GM21515 (cell line): ENCODE measurements around the gene ARL16.
A peak's percentile ranks its signal among the peaks of the same experiment; 100 is the strongest.

Experiments
- ATAC-seq: cut with Tn5 transposase; IDR thresholded peaks from one replicate; pipeline ENCODE4 v1.9.1; 2021; ENCODE audit not compliant: unreplicated experiment

Gene ARL16

DNA sequence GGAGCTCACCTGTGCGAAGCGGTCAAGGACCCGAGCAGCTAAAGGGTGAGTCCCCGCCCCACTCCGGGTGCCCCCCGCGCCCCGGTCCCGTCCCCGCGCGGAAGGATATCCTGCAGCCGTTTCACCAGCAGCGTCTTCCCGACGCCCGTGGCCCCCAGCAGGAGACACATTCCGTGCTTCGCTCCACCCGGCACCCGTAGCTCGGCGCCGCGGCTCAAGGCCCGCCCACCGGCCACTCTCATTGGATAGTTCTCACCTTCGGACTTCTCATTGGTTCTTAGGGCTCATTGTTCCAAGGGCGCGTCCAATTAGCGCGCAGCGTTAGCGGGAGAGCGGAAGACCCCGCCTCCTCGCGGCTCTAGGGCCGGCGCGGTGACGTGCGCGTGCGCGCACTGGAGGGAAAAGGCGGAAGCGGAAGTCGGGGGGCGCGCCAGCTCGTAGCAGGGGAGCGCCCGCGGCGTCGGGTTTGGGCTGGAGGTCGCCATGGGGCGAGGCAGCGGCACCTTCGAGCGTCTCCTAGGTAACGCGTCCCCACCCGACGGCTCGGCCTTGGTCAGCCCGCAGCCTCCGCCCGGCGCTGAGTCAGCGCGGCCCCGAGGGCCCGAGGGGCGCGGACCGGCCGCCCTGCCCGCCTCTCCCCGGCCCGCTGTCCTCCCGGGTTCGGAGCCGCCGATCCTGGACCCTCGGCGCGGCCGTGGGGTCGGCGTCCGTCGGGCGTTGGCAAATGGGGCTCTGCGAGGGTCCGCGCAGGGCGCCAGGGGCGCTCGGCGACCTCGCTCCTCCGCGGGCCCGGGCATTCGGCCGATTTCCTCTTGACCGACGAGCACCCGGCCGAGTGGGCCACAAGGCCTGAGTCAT, at the start of gene ARL16, which contains the start of gene HGS:
Gene ARL16 (minus strand): TSS at position 214 of the 858 bp plus-strand sequence. CDS start 44 bp downstream, at position 170.
Gene HGS (plus strand): TSS at position 428 of the 858 bp plus-strand sequence. CDS start 56 bp downstream, at position 484.
- peak; percentile 85 for ATAC-seq

- ATAC-seq, result no peak
These were observed 43.9 kb upstream of the ARL16 start for GRCh38 chr17:81727324-81728031.

GRCh38 chr17:81726004-81726403, 42.4 kb upstream of the ARL16 start:
- no peak for ATAC-seq

- ATAC-seq, result no peak
These were observed 41.8 kb upstream of the ARL16 start for GRCh38 chr17:81725439-81725838.

DNA sequence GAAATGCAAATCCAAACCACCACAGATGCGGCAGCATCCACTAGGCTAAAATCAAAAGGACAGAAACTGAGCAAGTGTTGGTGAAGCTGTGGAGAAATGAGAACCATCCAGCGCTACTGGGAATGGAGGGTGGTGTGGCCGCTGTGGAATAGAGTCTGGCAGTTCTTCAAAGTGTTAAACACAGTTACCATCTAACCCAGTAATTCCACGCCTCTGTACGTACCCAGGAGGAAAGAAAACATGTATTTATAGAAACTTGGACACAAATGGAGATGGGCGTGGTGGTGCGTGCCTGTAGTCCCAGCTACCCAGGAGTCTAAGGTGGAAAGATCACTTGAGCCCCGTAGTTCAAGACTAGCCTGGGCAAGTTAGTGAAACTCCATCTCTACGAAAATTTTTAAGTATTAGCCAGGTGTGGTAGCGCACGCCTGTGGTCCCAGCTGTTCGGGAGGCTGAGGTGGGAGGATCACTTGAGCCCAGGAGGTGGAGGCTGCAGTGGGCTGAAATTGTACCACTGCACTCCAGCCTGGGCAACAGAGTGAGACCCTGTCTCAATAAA, 40.1 kb upstream of the ARL16 start:
- no peak for ATAC-seq

- ATAC-seq, result no peak
These were observed 38.9 kb upstream of the ARL16 start for GRCh38 chr17:81722184-81723120.

GRCh38 chr17:81720267-81721071, 36.9 kb upstream of the ARL16 start:
- ATAC-seq, result no peak

DNA sequence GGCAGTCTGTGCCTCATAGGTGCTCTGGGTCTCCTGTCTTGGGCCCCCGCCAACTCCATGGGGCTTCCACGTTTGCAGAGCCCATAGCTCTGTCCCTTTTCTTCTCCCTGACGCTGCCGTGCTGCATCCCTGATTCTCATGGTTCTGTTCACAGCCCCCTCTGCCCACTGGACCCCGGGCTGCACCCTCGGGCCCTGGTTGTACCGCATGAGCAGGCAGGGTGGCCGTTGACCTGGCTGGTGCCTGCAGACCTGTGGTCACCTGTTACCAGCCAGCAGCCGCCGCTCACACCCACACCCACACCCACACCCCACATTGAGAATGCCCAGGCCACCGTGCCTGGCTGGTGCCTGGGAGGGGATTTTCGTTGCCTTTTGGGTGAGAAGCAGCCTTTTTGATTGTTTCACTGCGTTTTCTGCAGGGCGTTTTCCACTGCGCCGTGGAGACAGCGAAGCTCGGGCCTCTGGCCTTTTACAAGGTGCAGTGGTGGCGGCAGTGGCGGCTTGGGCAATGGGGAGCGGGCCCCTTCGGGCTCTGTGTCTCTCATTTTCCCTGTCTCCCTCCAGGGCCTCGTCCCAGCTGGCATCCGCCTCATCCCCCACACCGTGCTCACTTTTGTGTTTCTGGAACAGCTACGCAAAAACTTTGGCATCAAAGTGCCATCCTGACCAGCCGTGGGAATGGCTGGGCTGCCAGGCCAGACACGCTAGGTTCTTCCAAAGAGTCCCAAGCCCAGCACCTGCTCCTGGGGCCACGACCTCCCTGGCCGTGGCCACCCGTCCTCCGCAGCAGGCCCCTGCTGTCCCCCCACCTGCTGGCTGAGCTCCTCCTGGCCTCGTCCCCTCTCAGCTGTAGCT, 36.0 kb upstream of the ARL16 start:
- ATAC-seq, result no peak

DNA sequence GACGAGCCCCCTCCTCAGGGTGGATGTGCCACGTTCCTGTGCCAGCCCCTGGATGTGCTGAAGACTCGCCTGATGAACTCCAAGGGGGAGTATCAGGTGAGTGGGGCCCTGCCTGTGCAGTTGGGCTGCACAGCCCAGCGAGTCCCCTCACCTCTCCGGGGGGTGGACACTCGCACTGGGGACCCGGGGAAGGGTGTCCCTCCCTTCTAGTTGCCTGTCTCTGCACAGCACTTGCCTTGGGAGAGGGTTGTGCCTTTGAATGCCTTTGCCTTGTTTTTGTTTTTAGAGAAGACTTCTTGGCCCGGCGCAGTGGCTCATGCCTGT, 34.1 kb upstream of the ARL16 start:
- no peak for ATAC-seq

GRCh38 chr17:81717049-81717765, 33.6 kb upstream of the ARL16 start:
- no peak for ATAC-seq

DNA sequence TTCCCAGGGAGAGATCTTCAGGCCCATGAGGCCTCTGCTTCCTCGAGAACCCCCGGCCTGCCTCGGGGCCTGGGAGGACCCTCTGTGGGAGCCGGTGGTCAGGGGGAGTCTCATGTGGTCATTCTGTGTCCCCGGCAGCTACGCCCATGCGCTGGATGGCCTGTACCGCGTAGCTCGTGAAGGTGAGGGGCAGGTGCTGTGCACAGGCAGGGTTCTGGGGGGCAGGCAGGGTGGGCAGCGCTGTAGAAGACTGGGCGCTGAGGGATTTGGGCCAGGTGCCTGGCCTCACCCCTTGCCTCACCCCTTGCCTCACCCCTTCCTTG, 33.0 kb upstream of the ARL16 start:
- ATAC-seq, result no peak

- no peak for ATAC-seq
These were observed 32.5 kb upstream of the ARL16 start for GRCh38 chr17:81715872-81716673.

DNA sequence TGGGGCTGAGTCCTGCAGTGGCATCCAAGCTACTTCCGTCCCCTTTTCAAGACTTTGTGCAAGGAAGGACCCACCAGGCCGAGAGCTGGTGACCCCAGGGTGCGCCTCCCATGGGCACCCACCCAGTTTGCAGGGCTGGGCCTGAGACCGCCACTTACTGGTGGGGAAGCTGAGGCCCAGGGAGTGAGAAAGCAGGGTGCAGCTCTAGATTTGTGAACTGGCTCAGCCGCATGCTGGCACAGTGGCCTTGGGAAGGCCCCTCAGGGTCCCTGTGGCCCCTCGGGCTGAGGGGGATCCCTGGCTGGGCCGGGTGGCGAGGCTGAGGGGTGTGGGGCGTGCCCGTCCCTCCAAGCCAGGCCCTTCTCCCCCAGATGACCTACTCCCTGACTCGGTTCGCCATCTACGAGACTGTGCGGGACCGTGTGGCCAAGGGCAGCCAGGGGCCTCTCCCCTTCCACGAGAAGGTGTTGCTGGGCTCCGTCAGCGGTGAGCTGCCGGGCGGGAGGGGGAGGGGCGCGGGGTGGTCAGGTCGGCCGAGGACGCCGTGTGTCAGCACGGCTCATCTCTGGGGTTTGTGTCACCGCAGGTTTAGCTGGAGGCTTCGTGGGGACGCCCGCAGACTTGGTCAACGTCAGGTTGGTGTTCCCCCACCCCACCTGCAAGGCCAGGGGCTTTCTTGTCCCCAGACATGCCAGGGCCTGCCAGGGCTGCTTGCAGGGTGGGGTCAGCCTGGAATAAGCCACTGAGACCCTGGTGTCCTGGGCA, 31.7 kb upstream of the ARL16 start:
- no peak for ATAC-seq

DNA sequence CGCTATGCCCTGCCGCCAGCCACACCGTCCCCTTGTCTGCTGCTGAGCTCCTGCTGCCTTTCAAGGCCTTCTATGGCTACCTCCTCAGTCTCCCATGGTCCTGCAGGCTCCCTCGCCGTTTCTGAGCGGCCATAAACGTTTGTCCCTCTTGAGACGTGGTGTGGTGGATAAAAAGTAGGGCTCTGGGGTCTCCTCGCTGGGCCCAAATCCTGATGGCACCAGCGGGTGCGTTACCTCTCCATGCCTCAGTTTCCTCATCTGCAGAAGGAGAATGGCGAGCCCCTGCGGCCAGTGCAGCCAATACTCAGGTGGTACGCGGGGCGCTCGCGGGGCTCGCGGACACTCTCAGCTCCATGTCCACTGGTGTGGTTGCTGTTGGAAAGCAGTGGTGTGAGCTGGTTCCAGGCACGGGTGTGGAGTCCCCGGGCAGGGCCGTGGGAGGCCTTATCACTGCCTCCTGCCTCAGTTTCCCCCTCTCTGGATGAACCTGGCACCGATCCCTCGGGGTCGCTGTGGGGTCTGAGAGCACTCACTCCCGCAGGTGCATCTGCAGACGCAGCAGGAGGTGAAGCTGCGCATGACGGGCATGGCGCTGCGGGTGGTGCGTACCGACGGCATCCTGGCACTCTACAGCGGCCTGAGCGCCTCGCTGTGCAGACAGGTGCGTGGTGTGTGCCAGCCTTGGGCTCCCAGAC, 31.0 kb upstream of the ARL16 start:
- ATAC-seq, result no peak

DNA sequence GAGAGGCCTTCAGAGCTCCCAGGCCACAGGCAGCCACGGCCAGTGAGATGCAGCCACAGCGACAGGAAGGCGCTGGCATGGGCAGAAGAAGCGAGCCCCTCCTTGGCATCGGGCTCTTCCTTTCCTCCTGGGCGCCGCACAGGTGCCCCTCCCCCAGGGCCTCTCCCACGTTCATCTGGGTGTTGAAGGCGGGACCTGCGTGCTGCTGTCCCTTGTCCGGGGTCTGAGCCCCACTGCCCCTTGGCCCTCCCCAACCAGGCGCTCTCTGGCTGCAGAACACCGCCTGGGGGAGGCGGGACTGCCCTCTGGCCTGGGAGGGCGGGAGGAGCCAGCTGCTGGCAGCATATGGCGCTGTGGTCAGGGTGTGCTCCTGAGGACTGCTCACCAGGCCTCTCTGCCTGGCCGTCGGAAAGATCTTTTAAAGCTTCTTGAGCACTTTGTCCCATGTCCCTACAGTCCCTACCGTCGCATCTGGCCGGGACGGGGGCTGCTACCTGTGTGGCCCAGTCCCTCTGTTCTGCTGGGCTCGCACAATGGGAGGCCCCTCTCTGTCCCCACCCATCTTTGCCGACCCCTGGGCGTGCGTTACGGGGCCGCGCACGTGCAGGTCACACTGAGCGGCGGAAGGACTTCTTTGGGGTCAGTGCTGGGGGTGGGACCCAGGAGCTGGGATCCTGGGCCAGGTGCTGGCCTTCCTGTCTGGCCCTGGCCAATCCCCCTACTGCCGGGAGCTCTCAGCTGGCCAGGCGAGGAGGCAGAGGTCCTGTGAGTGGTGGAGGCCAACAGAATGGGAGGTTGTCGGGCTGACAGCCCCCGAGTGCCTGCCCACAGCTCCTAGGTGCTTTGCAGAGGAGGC, 30.2 kb upstream of the ARL16 start:
- no peak for ATAC-seq
